ENCODE results near the gene EIF4B.
A peak's percentile ranks its signal among the peaks of the same experiment; 100 is the strongest.

Gene EIF4B

GRCh38 chr12:53058674-53059433 is 52.6 kb downstream of the EIF4B start:
- no peak for DNase-seq (ENCODE audit: low read depth, low spot score)

- no peak for DNase-seq (ENCODE audit: low read depth, low spot score)
These were observed 53.3 kb downstream of the EIF4B start for GRCh38 chr12:53059434-53060063.

GRCh38 chr12:53060064-53060720 is 53.9 kb downstream of the EIF4B start:
- no peak for DNase-seq (ENCODE audit: low read depth, low spot score)

GRCh38 chr12:53060721-53061276 is 54.5 kb downstream of the EIF4B start:
- DNase-seq (ENCODE audit: low read depth, low spot score): no peak

- no peak for DNase-seq (ENCODE audit: low read depth, low spot score)
These were observed 55.3 kb downstream of the EIF4B start for GRCh38 chr12:53061404-53062010.

GRCh38 chr12:53062011-53062961 is 56.0 kb downstream of the EIF4B start:
- no peak for DNase-seq (ENCODE audit: low read depth, low spot score)

- no peak for DNase-seq (ENCODE audit: low read depth, low spot score)
These were observed 56.9 kb downstream of the EIF4B start for GRCh38 chr12:53062977-53063707.

- peak; percentile 81 for DNase-seq (ENCODE audit: low read depth, low spot score)
These were observed 57.7 kb downstream of the EIF4B start for GRCh38 chr12:53063708-53064612.

- no peak for DNase-seq (ENCODE audit: low read depth, low spot score)
These were observed 58.6 kb downstream of the EIF4B start for GRCh38 chr12:53064613-53065436.

- no peak for DNase-seq (ENCODE audit: low read depth, low spot score)
These were observed 59.2 kb downstream of the EIF4B start for GRCh38 chr12:53065470-53065869.

- DNase-seq (ENCODE audit: low read depth, low spot score): no peak
These were observed 60.0 kb downstream of the EIF4B start for GRCh38 chr12:53065975-53066931.

- DNase-seq (ENCODE audit: low read depth, low spot score): no peak
These were observed 61.1 kb downstream of the EIF4B start for GRCh38 chr12:53067074-53067992.

GRCh38 chr12:53067993-53068770 is 61.9 kb downstream of the EIF4B start:
- DNase-seq (ENCODE audit: low read depth, low spot score): no peak

GRCh38 chr12:53068811-53069585 is 62.7 kb downstream of the EIF4B start:
- DNase-seq (ENCODE audit: low read depth, low spot score): no peak
